Stomach (tissue), 9 donors: ENCODE results near the gene ZNF524. TPM values are rescaled to one million over a fixed set of nuclear protein-coding genes. Genes with fewer than 3 reads are reported as not detected.

Source experiments
- DNase-seq, 2 donors: peaks; one replicate each; pipeline versions ENCODE4 v3.0.0 to v3.0.0-alpha.2; 2013 to 2019
- H3K27ac ChIP-seq, 5 donors: fragments of 200-600 bp in 4 of 5; sonication (generic) in 4 of 5; one replicate each; pipeline ENCODE4 v1.5.1; 2013 to 2019; ENCODE audit warnings: mild to moderate bottlenecking in 1 of 5, moderate library complexity in 1 of 5
- H3K27me3 ChIP-seq, 3 donors: fragments of 200-600 bp; sonication (generic); one replicate each; pipeline ENCODE4 v1.5.1; 2017 to 2019; ENCODE audit warnings: mixed run types in 1 of 3
- H3K36me3 ChIP-seq, 4 donors: fragments of 200-600 bp; sonication (generic); 1 replicate in 3 of 4; 2 replicates in 1 of 4; pipeline ENCODE4 v1.5.1; 2016 to 2019
- H3K4me1 ChIP-seq, 4 donors: fragments of 200-600 bp; sonication (generic); one replicate each; pipeline ENCODE4 v1.5.1; 2016 to 2019
- H3K4me3 ChIP-seq, 4 donors: fragments of 200-600 bp; sonication (generic) in 3 of 4; one replicate each; pipeline ENCODE4 v1.5.1; 2016 to 2019; ENCODE audit warnings: mild to moderate bottlenecking in 1 of 4
- H3K9me3 ChIP-seq, 4 donors: fragments of 200-600 bp; sonication (generic); one replicate each; pipeline ENCODE4 v1.5.1; 2016 to 2019
- EP300 ChIP-seq: sonication (generic); formaldehyde crosslinking; IDR thresholded peaks from one replicate; pipeline ENCODE4 v1.6.1; 2017; ENCODE audit warnings: antibody characterized with exemption
- POLR2A ChIP-seq, 4 donors: fragments of 450-650 bp; IDR thresholded peaks; one replicate each; pipeline ENCODE4 v1.6.1; 2016; ENCODE audit warnings: antibody characterized with exemption in 4 of 4, control low read depth in 2 of 4, mild to moderate bottlenecking in 1 of 4, moderate library complexity in 1 of 4
- POLR2AphosphoS5 ChIP-seq, 3 donors: sonication (generic); formaldehyde crosslinking; IDR thresholded peaks; one replicate each; pipeline ENCODE4 v1.6.1; 2016; ENCODE audit warnings: antibody characterized with exemption in 3 of 3
- WGBS, 5 donors: extraction: QIAGEN DNeasy Blood & Tissue Kit in 3 of 5; methylation state at CpG; one replicate each; pipeline versions ENCODE4 v1.1.5 to v1.1.7; 2013 to 2018; 5-methylcytosine and 5-hydroxymethylcytosine counted together
- intact Hi-C: fragments of 100-400 bp; cut with DNase I; formaldehyde crosslinking; loops from one replicate; pipeline ENCODE4 v1.15.1; 2023; ENCODE audit warnings: low total_unique reads
- polyA plus RNA-seq, 3 donors: library from polyadenylated mRNA; stranded (reverse); fragments of 200-250 nt; gene quantifications; one replicate each; pipeline ENCODE4 v1.2.3, GENCODE V29; 2013
- total RNA-seq, 5 donors: library from RNA; depleted of rRNA; stranded (reverse); fragments of >200 nt; gene quantifications; one replicate each; pipeline versions ENCODE4 v1.1.0 to v1.2.3, GENCODE V29; 2014 to 2016
- TF ChIP-seq, protein P1 (sequence below), 7 experiments: fragments of 450-650 bp in 4 of 7; fragments of 200-600 bp in 3 of 7; sonication (generic) in 3 of 7; IDR thresholded peaks; one replicate each; pipeline ENCODE4 v1.5.1; 2016 to 2019; ENCODE audit warnings: antibody characterized with exemption in 7 of 7, control low read depth in 2 of 7, mild to moderate bottlenecking in 1 of 7
- donor health status: healthy with polysubstance abuse.
- donor health status: Bipolar disorder and iron deficiency.
- donor health status: healthy.

Gene ZNF524
- total and polyA plus RNA-seq, 8 donors, result 2.9 to 70.7 (median 53.6) TPM

DNA sequence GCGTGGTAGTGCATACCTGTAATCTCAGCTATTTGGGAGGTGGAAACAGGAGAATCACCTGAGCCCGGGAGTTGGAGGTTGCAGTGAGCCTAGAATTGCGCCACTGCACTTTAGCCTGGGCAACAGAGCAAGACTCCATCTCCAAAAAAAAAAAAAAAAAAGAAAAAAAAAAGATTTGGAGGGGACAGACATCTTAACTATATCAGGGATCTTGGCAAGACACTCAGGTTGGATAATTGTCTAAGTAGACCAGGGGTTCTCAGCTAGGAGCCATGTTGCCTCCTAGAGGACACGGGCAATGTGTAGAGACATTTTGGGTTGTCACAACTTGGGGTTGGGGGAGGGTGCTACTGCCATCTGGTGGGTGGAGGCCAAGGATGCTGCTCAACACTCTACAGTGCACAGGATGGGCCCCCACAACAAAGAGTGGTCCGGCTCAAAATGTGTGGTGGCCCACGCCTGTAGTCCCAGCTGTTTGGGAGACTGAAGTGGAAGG is 38.8 kb downstream of the ZNF524 start:
- Histone ChIP-seq H3K27ac (peak overlapping the region in 2 of 5 donors; percentile 97), H3K27me3 (peaks cover 0 to 6% (median 0%) of the 10 kb centered on the region in 3 donors), H3K4me1 (peaks cover 49 to 87% (median 83%) of the 10 kb centered on the region in 4 donors), H3K9me3 (no peaks in the 10 kb centered on the region), H3K36me3 (peaks cover 0 to 8% (median 0%) of the 10 kb centered on the region in 4 donors), H3K4me3 (no peak overlapping the region)
- TF ChIP-seq, protein P1, sequence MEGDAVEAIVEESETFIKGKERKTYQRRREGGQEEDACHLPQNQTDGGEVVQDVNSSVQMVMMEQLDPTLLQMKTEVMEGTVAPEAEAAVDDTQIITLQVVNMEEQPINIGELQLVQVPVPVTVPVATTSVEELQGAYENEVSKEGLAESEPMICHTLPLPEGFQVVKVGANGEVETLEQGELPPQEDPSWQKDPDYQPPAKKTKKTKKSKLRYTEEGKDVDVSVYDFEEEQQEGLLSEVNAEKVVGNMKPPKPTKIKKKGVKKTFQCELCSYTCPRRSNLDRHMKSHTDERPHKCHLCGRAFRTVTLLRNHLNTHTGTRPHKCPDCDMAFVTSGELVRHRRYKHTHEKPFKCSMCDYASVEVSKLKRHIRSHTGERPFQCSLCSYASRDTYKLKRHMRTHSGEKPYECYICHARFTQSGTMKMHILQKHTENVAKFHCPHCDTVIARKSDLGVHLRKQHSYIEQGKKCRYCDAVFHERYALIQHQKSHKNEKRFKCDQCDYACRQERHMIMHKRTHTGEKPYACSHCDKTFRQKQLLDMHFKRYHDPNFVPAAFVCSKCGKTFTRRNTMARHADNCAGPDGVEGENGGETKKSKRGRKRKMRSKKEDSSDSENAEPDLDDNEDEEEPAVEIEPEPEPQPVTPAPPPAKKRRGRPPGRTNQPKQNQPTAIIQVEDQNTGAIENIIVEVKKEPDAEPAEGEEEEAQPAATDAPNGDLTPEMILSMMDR (IDR thresholded peaks at IDR 0.05), result peak in 1 of 7 experiments; percentile 35
- TF ChIP-seq EP300 (no peak), POLR2AphosphoS5 (IDR thresholded peaks at IDR 0.05) (no peak), POLR2A (IDR thresholded peaks at IDR 0.05) (no peak)
- peak in 1 of 2 donors; percentile 67 for DNase-seq
- intact Hi-C loops, result no loop called here
- 81 to 89% (median 89%) methylated on average over 6 of the region's 6 CpGs for WGBS, 5 donors

DNA sequence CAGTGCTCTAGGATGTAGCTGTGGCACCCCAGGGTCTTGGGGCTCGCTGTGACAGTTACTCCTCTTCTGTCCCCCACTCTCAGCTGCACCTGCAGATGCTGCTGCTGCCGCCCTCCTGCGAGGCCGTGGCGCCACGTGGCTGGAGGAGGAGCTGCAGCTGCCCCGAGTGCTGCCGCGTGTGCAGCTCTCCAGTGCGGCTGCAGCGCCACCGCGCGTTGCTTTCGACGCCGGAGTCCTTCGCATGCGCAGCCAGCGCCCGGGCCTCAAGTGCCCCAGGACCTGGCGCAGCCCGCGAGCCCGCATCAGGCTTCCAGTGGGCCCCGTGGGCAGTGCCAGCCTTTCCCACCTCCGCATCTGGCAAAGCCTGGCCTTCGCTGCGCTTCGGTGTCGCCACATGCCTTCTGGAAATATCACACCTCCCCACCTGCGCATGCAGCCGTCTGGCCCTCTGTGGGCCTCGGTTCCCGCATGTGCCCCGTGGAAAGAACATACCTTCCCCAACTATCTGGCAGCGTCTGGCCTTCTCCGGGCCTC is 40.0 kb downstream of the ZNF524 start:
- DNase-seq, result peak; percentile 71 to 91
- Histone ChIP-seq H3K27me3 (peaks cover 0 to 6% (median 0%) of the 10 kb centered on the region in 3 donors), H3K4me1 (peaks cover 54 to 92% (median 89%) of the 10 kb centered on the region in 4 donors), H3K27ac (peak overlapping the region; percentile 89 to 97 (median 95)), H3K4me3 (peak overlapping the region; percentile 74 to 98 (median 97)), H3K9me3 (no peaks in the 10 kb centered on the region), H3K36me3 (peaks cover 7 to 15% (median 7%) of the 10 kb centered on the region in 4 donors)
- TF ChIP-seq, protein P1 (IDR thresholded peaks at IDR 0.05), result peak in 5 of 7 experiments; percentile 15 to 57 (median 28)
- TF ChIP-seq POLR2A (IDR thresholded peaks at IDR 0.05), result no peak
- peak in 1 of 3 donors; percentile 58 for TF ChIP-seq POLR2AphosphoS5 (IDR thresholded peaks at IDR 0.05)
- TF ChIP-seq EP300, result no peak
- WGBS, 5 donors, result 13 to 17% (median 16%) methylated on average over 29 to 38 of the region's 38 CpGs
- intact Hi-C loops, result no loop called here

DNA sequence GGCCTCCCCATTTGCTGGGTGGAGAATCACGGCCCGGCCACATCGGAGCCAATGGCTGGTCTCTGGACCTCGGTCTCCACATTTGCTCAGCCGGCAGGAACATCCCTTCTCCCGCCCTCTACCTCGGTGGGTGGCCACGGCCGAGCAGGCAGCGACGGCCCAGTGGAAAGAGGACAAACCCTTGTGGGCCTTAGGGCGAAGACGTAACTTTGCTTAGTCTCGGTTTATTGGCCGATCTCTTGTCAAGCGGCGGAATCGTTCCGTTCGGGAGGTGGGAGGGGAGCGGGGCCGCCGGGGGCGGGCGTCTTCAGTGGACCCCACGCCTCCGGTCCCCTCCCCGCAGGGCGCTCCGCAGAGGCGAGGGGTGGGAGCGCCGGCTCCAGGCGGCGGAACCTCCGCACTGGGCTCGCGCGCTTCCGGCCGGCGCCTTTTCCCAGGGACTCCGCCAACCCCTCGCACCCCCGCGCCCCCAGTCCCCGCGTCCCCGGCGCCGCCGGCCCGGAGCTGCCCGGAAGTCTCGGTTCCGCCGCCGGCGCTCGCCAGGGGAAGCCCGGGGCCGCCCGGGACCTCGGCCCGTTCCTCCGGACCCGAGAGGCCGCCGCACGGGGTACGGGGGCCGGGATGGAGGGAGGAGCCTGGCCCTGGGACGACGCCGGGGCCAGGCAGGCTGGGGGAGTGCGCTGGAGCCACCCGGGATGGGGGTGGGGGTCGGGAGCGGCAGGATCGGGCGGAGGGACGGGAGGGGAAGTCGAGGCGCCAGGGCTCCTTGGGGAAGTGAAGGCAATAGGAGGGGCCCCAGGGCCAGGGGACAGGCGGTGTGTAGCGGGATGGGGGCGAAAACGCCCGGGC is 40.7 kb downstream of the ZNF524 start, which contains the start of gene ZNF580:
Gene ZNF580, plus strand, starts transcription at position 426 of the 849 bp plus-strand sequence. CDS start 1,507 bp downstream, outside the sequence.
- Histone ChIP-seq H3K4me3 (peak within 1 kb of the TSS; percentile 74 to 98 (median 97)), H3K27me3 (peaks cover 0 to 6% (median 0%) of the 10 kb centered on the region in 3 donors), H3K9me3 (no peaks in the 10 kb centered on the region), H3K36me3 (peaks cover 11 to 22% (median 14%) of the 10 kb centered on the region in 4 donors), H3K27ac (peak within 1 kb of the TSS; percentile 89 to 97 (median 95)), H3K4me1 (peaks cover 51 to 90% (median 87%) of the 10 kb centered on the region in 4 donors)
- intact Hi-C loops, result no loop called here
- peak; percentile 63 to 89 for DNase-seq
- TF ChIP-seq EP300, result no peak
- no peak for TF ChIP-seq POLR2A (IDR thresholded peaks at IDR 0.05)
- TF ChIP-seq, protein P1 (IDR thresholded peaks at IDR 0.05), result no peak
- peak in 2 of 3 donors; percentile 13 to 33 for TF ChIP-seq POLR2AphosphoS5 (IDR thresholded peaks at IDR 0.05)
- 0 to 2% (median 1%) methylated on average over 31 to 89 of the region's 89 CpGs for WGBS, 5 donors
